ENCODE data around the gene CSF1.

GRCh38 chr1:109906839-109907180 is 3.8 kb upstream of the CSF1 start:
- TF ChIP-seq, protein P1, sequence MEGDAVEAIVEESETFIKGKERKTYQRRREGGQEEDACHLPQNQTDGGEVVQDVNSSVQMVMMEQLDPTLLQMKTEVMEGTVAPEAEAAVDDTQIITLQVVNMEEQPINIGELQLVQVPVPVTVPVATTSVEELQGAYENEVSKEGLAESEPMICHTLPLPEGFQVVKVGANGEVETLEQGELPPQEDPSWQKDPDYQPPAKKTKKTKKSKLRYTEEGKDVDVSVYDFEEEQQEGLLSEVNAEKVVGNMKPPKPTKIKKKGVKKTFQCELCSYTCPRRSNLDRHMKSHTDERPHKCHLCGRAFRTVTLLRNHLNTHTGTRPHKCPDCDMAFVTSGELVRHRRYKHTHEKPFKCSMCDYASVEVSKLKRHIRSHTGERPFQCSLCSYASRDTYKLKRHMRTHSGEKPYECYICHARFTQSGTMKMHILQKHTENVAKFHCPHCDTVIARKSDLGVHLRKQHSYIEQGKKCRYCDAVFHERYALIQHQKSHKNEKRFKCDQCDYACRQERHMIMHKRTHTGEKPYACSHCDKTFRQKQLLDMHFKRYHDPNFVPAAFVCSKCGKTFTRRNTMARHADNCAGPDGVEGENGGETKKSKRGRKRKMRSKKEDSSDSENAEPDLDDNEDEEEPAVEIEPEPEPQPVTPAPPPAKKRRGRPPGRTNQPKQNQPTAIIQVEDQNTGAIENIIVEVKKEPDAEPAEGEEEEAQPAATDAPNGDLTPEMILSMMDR (IDR thresholded peaks at IDR 0.05 in 8 of 11, conservative IDR thresholded peaks at IDR 0.05 in 3 of 11) = no peak
- no peak for TF ChIP-seq POLR2A (IDR thresholded peaks at IDR 0.05)
